Sigmoid colon (tissue), 7 donors: ENCODE results near the gene HSD17B8. TPM values are rescaled to one million over a fixed set of nuclear protein-coding genes. Genes with fewer than 3 reads are reported as not detected.

ENCODE experiments used
- DNase-seq: peaks from one replicate; pipeline ENCODE4 v3.0.0-alpha.2; 2019
- H3K27ac ChIP-seq, 4 donors: fragments of 200-600 bp; sonication (generic); one replicate each; pipeline ENCODE4 v1.5.1; 2016 to 2019; ENCODE audit warnings: mild to moderate bottlenecking in 1 of 4
- H3K27me3 ChIP-seq, 3 donors: fragments of 200-600 bp; sonication (generic); one replicate each; pipeline ENCODE4 v1.5.1; 2019; ENCODE audit warnings: mild to moderate bottlenecking in 1 of 3
- H3K36me3 ChIP-seq, 4 donors: fragments of 200-600 bp; sonication (generic); one replicate each; pipeline ENCODE4 v1.5.1; 2016 to 2019
- H3K4me1 ChIP-seq, 4 donors: fragments of 200-600 bp; sonication (generic); one replicate each; pipeline ENCODE4 v1.5.1; 2017 to 2019
- H3K4me3 ChIP-seq, 4 donors: fragments of 200-600 bp; sonication (generic); one replicate each; pipeline ENCODE4 v1.5.1; 2017 to 2019; ENCODE audit warnings: mild to moderate bottlenecking in 2 of 4, moderate library complexity in 1 of 4
- H3K9me3 ChIP-seq, 4 donors: fragments of 200-600 bp in 3 of 4; sonication (generic) in 3 of 4; one replicate each; pipeline versions ENCODE4 v1.5.1 to v1.6.1; 2013 to 2019
- EP300 ChIP-seq, 4 donors: sonication (generic); formaldehyde crosslinking; IDR thresholded peaks; one replicate each; pipeline ENCODE4 v1.6.1; 2017; ENCODE audit warnings: antibody characterized with exemption in 4 of 4
- POLR2A ChIP-seq, 2 donors: fragments of 450-650 bp; IDR thresholded peaks; one replicate each; pipeline ENCODE4 v1.6.1; 2016; ENCODE audit warnings: antibody characterized with exemption in 2 of 2, mild to moderate bottlenecking in 2 of 2, moderate library complexity in 2 of 2
- POLR2AphosphoS5 ChIP-seq, 4 donors: sonication (generic); formaldehyde crosslinking; IDR thresholded peaks; one replicate each; pipeline ENCODE4 v1.6.1; 2017; ENCODE audit warnings: antibody characterized with exemption in 4 of 4
- WGBS, 2 donors: extraction: QIAGEN DNeasy Blood & Tissue Kit; methylation state at CpG; one replicate each; pipeline ENCODE4 v1.1.7; 2013; 5-methylcytosine and 5-hydroxymethylcytosine counted together
- intact Hi-C: fragments of 100-400 bp; cut with DNase I; formaldehyde crosslinking; loops from one replicate; pipeline ENCODE4 v1.15.1; 2023
- polyA plus RNA-seq, 3 donors: library from polyadenylated mRNA; stranded (reverse); fragments of 200-250 nt; gene quantifications; one replicate each; pipeline ENCODE4 v1.2.3, GENCODE V29; 2013
- total RNA-seq, 4 donors: library from RNA; depleted of rRNA; stranded (reverse); fragments of >200 nt; gene quantifications; one replicate each; pipeline ENCODE4 v1.1.0, GENCODE V29; 2016
- TF ChIP-seq, protein P1 (sequence below), 4 experiments: fragments of 450-650 bp in 3 of 4; fragments of 200-600 bp in 1 of 4; IDR thresholded peaks; one replicate each; pipeline ENCODE4 v1.5.1; 2016 to 2019; ENCODE audit warnings: antibody characterized with exemption in 4 of 4, mild to moderate bottlenecking in 3 of 4, moderate library complexity in 2 of 4
- donor health status: healthy with polysubstance abuse.
- donor health status: Bipolar disorder and iron deficiency.
- donor health status: healthy.

HSD17B8 gene
- total and polyA plus RNA-seq, 7 donors, result 17.3 to 27.3 (median 19.0) TPM; not detected in 1

DNA sequence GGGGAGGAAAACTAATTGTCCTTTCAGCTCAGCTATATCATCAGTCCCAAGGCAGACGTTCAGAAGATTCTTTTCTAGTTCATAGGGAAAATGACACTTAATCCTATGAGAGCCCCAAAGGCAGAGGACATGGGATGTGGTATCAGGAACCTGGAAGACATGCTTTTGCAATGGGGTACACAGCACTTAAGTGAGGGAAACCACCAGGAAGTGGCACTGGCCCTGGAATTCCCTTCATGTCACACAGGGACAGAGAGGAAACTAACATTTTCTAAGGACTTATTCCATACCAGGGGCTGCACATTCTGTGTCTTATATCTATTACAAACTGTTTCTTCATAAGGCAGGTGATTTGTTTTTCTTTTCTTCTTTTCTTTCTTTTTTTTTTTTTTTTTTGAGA is 39.0 kb downstream of the HSD17B8 start:
- peaks cover 0 to 8% (median 7%) of the 10 kb centered on the region in 4 donors for H3K4me1 ChIP-seq
- intact Hi-C loops, result no loop called here
- DNase-seq, result no peak
- 12 to 55% methylated on average over 1 of the region's 1 CpG for WGBS, 2 donors
- TF ChIP-seq EP300 (IDR thresholded peaks at IDR 0.05), result no peak
- TF ChIP-seq POLR2A (IDR thresholded peaks at IDR 0.05), result no peak
- no peak for TF ChIP-seq POLR2AphosphoS5 (IDR thresholded peaks at IDR 0.05)
- TF ChIP-seq, protein P1, sequence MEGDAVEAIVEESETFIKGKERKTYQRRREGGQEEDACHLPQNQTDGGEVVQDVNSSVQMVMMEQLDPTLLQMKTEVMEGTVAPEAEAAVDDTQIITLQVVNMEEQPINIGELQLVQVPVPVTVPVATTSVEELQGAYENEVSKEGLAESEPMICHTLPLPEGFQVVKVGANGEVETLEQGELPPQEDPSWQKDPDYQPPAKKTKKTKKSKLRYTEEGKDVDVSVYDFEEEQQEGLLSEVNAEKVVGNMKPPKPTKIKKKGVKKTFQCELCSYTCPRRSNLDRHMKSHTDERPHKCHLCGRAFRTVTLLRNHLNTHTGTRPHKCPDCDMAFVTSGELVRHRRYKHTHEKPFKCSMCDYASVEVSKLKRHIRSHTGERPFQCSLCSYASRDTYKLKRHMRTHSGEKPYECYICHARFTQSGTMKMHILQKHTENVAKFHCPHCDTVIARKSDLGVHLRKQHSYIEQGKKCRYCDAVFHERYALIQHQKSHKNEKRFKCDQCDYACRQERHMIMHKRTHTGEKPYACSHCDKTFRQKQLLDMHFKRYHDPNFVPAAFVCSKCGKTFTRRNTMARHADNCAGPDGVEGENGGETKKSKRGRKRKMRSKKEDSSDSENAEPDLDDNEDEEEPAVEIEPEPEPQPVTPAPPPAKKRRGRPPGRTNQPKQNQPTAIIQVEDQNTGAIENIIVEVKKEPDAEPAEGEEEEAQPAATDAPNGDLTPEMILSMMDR (IDR thresholded peaks at IDR 0.05), result no peak
- H3K9me3 ChIP-seq, result no peaks in the 10 kb centered on the region
- H3K27ac ChIP-seq, result no peak overlapping the region
- H3K4me3 ChIP-seq, result no peak overlapping the region
- H3K27me3 ChIP-seq, result no peaks in the 10 kb centered on the region
- H3K36me3 ChIP-seq, result no peaks in the 10 kb centered on the region

DNA sequence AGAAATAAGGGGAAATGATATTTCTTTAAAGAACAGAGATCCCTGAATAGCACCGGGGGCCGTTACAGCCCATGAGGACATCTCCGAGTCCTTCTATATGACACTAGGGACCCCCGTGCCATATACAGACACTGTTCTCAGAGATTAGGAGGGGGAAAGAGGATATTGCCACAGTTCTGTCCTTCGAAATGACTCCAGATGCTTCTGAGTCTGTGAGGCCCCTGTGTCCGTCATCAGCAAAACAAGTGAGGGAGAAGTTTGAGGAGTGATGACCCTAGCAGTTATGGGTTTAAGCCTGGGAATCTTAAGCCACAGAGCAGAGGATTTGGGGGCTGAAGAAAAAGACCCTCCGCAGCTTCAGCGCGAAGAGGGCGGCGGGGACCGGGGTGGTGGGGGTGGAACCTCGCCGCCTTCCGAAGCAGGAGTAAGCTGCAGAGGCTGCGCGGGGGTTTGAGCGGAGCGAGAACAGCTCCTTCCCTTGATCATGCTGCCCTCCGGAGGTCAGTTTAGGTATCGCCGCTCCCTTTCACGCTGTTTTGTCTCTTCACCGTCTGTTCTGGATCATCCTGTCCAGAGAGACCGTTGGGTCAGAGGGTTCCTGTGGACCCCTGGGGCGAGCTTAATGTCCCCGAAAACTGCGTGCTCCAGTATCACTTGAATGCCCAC is 43.7 kb downstream of the HSD17B8 start:
- no peaks in the 10 kb centered on the region for H3K9me3 ChIP-seq
- intact Hi-C loops, result loop anchor here (1.0 to 5.0 kb wide), 6 partner anchors 39 to 356 kb away; partner anchors contain the start of genes RING1, RXRB and SLC39A7
- DNase-seq, result peak; percentile 94
- H3K36me3 ChIP-seq, result peaks cover 0 to 20% (median 4%) of the 10 kb centered on the region in 4 donors
- TF ChIP-seq POLR2AphosphoS5 (IDR thresholded peaks at IDR 0.05), result peak in 3 of 4 donors; percentile 26 to 43 (median 37)
- TF ChIP-seq, protein P1 (IDR thresholded peaks at IDR 0.05), result peak; percentile 95 to 99 (median 98)
- no peak for TF ChIP-seq POLR2A (IDR thresholded peaks at IDR 0.05)
- no peak for TF ChIP-seq EP300 (IDR thresholded peaks at IDR 0.05)
- WGBS, 2 donors, result 3 to 5% methylated on average over 28 of the region's 28 CpGs
- H3K27ac ChIP-seq, result peak overlapping the region; percentile 89 to 94 (median 94)
- peaks cover 0 to 27% (median 24%) of the 10 kb centered on the region in 4 donors for H3K4me1 ChIP-seq
- H3K27me3 ChIP-seq, result no peaks in the 10 kb centered on the region
- H3K4me3 ChIP-seq, result peak overlapping the region; percentile 26 to 64 (median 54)

DNA sequence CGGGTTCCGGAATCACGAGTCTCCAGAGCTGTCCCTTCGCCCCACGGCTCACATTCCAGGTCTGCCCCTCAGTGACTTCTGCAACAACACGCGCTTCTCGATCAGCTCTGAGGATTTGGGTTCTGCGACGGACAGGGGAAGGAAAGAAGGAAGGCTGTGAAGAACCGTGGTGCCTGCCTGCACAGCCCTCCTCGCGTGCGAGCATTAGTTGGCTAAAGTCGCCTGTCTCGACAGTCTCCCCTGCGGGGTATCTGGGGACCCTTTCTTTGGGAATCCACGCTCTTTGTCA is 44.1 kb downstream of the HSD17B8 start:
- Histone ChIP-seq H3K36me3 (peaks cover 0 to 20% (median 4%) of the 10 kb centered on the region in 4 donors), H3K4me3 (peak overlapping the region; percentile 26 to 64 (median 54)), H3K27ac (peak overlapping the region; percentile 89 to 94 (median 94)), H3K9me3 (no peaks in the 10 kb centered on the region), H3K4me1 (peaks cover 0 to 27% (median 24%) of the 10 kb centered on the region in 4 donors), H3K27me3 (no peaks in the 10 kb centered on the region)
- no peak for DNase-seq
- intact Hi-C loops, result loop anchor here (1.0 to 5.0 kb wide), 6 partner anchors 40 to 356 kb away; partner anchors contain the start of genes RING1, RXRB and SLC39A7
- TF ChIP-seq, protein P1 (IDR thresholded peaks at IDR 0.05), result peak in 2 of 4 experiments; percentile 3 to 5
- no peak for TF ChIP-seq POLR2A (IDR thresholded peaks at IDR 0.05)
- 1% methylated on average over 18 of the region's 18 CpGs for WGBS, 2 donors

DNA sequence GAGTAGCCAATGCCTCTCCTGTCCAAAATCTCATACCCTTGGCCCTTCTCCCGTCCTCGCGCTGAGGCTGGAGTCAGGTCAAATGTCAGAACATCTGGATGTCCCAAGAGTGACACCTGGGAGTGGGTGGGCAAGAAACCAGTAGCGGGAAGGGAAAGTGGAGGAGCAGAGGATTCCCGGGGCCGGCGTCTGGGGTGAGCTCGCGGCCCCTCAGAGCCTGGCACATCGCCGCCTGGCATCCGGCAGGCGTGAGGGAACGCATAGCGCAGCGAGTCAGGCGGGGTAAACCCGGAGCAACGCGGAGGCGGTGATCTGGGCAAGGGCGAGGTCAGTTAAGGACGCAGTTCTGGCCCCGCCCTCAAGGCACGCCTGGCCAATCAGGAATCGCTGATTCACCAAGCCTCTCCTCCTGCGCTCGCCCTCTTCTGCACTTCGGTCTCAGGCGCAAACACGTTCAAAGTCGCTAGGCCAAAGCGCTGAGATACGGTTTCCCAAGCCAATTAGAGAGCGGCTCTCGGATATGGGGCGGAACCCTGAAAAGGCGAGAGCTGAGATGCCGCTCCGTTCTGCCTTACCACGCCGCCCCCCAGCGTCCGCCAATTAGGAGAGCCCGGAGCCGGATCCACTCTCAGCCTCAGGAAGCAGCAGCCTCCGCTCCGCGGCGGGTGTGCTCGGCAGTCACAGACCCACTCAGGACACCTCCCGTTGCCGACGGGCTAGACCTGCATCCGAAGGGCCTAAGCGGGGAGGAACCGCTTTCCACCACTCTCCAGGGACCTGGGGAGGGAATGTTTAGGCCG is 44.7 kb downstream of the HSD17B8 start:
- peaks cover 0 to 20% (median 4%) of the 10 kb centered on the region in 4 donors for H3K36me3 ChIP-seq
- H3K27ac ChIP-seq, result peak overlapping the region; percentile 89 to 94 (median 94)
- peak; percentile 88 to 95 for TF ChIP-seq POLR2A (IDR thresholded peaks at IDR 0.05)
- peak; percentile 81 to 97 (median 88) for TF ChIP-seq POLR2AphosphoS5 (IDR thresholded peaks at IDR 0.05)
- TF ChIP-seq, protein P1 (IDR thresholded peaks at IDR 0.05), result no peak
- H3K9me3 ChIP-seq, result no peaks in the 10 kb centered on the region
- peak overlapping the region; percentile 37 to 64 (median 54) for H3K4me3 ChIP-seq
- H3K4me1 ChIP-seq, result peaks cover 0 to 27% (median 24%) of the 10 kb centered on the region in 4 donors
- H3K27me3 ChIP-seq, result no peaks in the 10 kb centered on the region
- intact Hi-C loops, result loop anchor here (1.0 to 5.0 kb wide), 6 partner anchors 40 to 357 kb away; partner anchors contain the start of genes RING1, RXRB and SLC39A7
- WGBS, 2 donors, result 0% methylated on average over 58 of the region's 58 CpGs
- DNase-seq, result peak; percentile 99
